Activated naive CD8-positive, alpha-beta T cell treated with anti-CD3 and anti-CD28 coated beads for 36 hours (primary cell): Measurements from ENCODE around the gene DBN1. TPM values are rescaled to one million over a fixed set of nuclear protein-coding genes. Genes with fewer than 3 reads are reported as not detected.

Experiments
- DNase-seq: peaks from one replicate; pipeline ENCODE4 v3.0.0; 2021
- H3K27ac Mint-ChIP-seq: one replicate; pipeline ENCODE4 v1.8.0; 2022; ENCODE audit warnings: mild to moderate bottlenecking, moderate library complexity, mixed read lengths
- H3K27me3 Mint-ChIP-seq: one replicate; pipeline ENCODE4 v1.8.0; 2022; ENCODE audit warnings: mild to moderate bottlenecking, mixed read lengths
- H3K36me3 Mint-ChIP-seq: one replicate; pipeline ENCODE4 v1.8.0; 2021; ENCODE audit warnings: mild to moderate bottlenecking, mixed read lengths
- H3K4me1 Mint-ChIP-seq: one replicate; pipeline ENCODE4 v1.8.0; 2021; ENCODE audit warnings: mixed read lengths
- H3K4me3 Mint-ChIP-seq: one replicate; pipeline ENCODE4 v1.8.0; 2022; ENCODE audit warnings: mild to moderate bottlenecking, moderate library complexity, mixed read lengths
- H3K9me3 Mint-ChIP-seq: one replicate; pipeline ENCODE4 v1.8.0; 2022; ENCODE audit warnings: mixed read lengths
- total RNA-seq, 2 experiments: library from RNA; stranded (reverse); gene quantifications; one replicate each; pipeline ENCODE4 v1.2.3, GENCODE V29; 2021

DBN1 gene
- total RNA-seq, 2 experiments from 2014 or later = 100 to 106 TPM

DNA sequence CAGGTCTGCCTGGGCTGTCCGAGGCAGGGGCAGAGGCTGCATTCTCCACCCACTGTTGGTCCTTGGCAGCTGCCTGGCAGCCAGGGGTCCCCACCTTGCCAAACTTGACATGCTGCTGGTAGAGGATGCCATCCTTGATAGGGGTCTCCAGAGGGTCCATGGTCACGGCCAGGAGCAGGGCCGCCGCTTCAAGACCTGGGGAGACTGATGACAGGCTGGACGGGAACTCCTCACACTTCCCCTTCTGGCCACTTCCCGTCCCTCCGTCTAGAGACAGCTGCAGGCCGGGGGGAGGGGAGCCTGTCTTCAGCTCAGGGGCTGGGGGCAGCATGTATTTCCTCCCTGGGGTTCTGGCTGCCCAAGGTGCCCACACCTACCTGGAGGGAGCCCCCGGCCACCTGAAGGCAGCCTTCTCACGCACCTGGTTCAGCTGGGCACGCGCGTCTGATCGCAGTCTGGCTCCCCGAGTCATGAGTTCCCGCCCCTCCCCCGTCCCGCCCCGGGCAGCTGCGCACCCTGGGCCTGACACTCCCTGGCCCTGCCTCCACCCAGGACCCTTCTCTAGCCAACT is 36.0 kb upstream of the DBN1 start, which contains the start of gene DOK3:
TSS of gene DOK3 (minus strand) at position 446 of the 571 bp plus-strand sequence. CDS start at position 160, 286 bp downstream.
- H3K4me3 Mint-ChIP-seq = no peak within 1 kb of the TSS
- DNase-seq = no peak
- H3K4me1 Mint-ChIP-seq = peaks cover 19% of the 10 kb centered on the region
- peaks cover 27% of the 10 kb centered on the region for H3K36me3 Mint-ChIP-seq
- H3K27ac Mint-ChIP-seq = peak within 1 kb of the TSS; percentile 51
- no peaks in the 10 kb centered on the region for H3K9me3 Mint-ChIP-seq
- H3K27me3 Mint-ChIP-seq = no peaks in the 10 kb centered on the region

DNA sequence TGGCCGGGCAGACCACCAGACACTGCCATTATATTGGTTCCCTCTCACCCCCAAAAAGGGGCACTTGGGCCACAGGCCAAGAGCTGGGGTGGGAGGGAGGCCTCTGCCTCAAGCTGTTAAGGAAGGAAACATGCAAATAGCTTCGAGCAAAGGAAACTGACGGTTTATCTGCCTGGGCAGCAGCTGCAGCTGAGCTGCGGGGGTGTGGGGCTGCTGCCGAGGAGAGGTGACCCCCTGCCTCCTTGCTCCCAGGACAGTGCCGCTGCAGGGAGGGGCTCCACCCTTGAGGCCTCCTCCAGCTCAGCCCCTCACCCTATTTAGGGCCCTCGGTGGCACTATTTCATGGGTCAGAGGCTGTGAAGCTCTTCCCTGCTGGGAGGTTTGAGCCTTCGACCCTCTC is 35.4 kb upstream of the DBN1 start:
- H3K36me3 Mint-ChIP-seq = peaks cover 20% of the 10 kb centered on the region
- DNase-seq = no peak
- no peak overlapping the region for H3K4me3 Mint-ChIP-seq
- H3K9me3 Mint-ChIP-seq = no peaks in the 10 kb centered on the region
- H3K4me1 Mint-ChIP-seq = peaks cover 15% of the 10 kb centered on the region
- no peaks in the 10 kb centered on the region for H3K27me3 Mint-ChIP-seq
- H3K27ac Mint-ChIP-seq = no peak overlapping the region

DNA sequence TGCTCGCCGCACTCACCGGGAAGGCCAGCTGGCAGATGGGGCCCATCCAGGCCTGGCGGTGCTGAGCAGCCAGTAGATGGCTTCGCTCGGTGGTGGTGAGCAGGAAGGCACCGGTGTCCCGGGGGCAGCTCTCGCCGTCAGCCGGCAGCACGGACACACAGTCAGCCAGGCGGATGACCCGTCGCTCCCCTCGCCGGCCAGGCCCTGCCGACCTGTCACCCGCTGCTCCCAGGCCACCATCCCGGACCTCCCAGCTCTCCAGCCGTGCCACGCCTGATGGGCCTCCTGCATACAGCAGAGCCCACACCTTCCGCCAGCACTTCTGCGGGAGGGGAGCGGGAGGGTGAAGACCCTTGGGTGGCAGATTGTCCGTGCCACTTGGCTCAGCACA is 34.8 kb upstream of the DBN1 start:
- Mint-ChIP-seq H3K9me3 (no peaks in the 10 kb centered on the region), H3K27ac (no peak overlapping the region), H3K27me3 (no peaks in the 10 kb centered on the region), H3K4me3 (no peak overlapping the region), H3K36me3 (peaks cover 18% of the 10 kb centered on the region), H3K4me1 (peaks cover 14% of the 10 kb centered on the region)
- DNase-seq = no peak

DNA sequence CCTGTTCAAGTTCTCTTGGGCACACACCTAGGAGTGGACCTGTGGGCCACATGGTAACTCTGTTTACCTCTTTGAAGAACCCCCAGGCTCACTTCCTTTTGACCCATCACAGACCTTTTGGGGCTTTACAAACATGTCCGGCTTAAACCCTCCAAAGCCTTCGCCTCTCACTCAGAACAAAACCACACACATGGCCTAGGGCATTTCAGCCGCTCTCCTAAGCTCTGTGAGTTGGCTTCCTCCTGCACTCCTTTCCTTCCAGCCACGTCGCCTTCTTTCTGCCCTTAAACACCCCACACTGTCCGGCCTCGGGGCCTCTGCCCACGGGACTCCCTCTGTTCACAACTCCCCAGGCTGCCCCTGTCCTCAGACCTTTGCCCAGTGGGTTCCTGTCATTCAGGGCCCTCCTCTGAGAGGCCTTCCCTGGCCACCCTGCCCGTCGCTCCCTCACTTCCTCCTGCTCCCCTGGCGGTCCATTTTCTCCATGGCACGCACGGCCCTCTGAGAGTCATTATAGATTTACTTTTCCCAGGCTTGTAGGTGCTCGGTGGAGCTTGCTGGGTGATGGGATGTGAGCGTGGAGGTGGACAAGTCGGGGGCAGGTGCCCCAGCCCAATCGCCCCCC is 34.3 kb upstream of the DBN1 start:
- peaks cover 15% of the 10 kb centered on the region for H3K36me3 Mint-ChIP-seq
- no peaks in the 10 kb centered on the region for H3K27me3 Mint-ChIP-seq
- H3K4me3 Mint-ChIP-seq = no peak overlapping the region
- H3K9me3 Mint-ChIP-seq = no peaks in the 10 kb centered on the region
- DNase-seq = no peak
- H3K27ac Mint-ChIP-seq = no peak overlapping the region
- H3K4me1 Mint-ChIP-seq = peaks cover 14% of the 10 kb centered on the region

DNA sequence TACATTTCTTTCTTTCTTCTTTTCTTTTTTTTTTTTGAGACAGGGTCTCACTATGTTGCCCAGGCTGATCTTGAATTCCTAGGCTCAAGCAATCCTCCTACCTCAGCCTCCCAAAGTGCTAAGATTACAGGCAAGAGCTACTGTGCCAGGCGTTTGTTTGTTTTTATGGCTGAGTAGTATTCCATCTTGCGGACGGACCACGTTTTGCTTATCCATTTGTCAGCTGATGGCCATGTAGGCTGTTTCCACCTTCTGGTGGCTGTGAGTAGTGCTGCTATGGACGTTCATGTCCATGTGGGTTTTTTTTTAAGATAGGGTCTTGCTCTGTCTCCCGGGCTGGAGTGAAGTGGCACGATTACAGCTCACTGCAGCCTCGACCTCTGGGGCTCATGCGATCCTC is 33.7 kb upstream of the DBN1 start:
- Mint-ChIP-seq H3K36me3 (peaks cover 15% of the 10 kb centered on the region), H3K4me1 (peaks cover 16% of the 10 kb centered on the region), H3K27ac (no peak overlapping the region), H3K27me3 (no peaks in the 10 kb centered on the region), H3K4me3 (no peak overlapping the region), H3K9me3 (no peaks in the 10 kb centered on the region)
- no peak for DNase-seq

DNA sequence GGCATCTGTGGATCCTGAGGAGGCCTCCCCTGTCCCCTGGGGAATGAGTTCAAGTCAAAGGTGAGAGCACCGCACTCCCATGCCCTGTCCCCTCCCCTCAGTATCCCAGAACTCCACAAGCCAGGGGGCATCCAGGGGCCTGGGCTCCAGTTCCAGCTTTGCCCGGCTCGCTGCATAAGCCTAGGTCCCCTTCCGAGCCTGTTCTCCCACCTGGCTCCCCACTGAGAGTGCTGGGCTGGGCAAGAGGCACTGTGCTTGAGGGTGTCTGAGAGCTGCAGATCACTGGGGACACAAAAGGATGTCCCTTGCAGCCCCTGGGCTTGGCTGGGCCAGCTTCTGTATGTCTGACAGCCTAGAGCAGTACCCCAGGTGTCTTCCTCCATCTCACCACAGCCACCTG is 31.6 kb upstream of the DBN1 start:
- no peak for DNase-seq
- peaks cover 3% of the 10 kb centered on the region for H3K27me3 Mint-ChIP-seq
- H3K27ac Mint-ChIP-seq = no peak overlapping the region
- H3K4me1 Mint-ChIP-seq = peaks cover 11% of the 10 kb centered on the region
- no peak overlapping the region for H3K4me3 Mint-ChIP-seq
- peaks cover 7% of the 10 kb centered on the region for H3K36me3 Mint-ChIP-seq
- no peaks in the 10 kb centered on the region for H3K9me3 Mint-ChIP-seq

DNA sequence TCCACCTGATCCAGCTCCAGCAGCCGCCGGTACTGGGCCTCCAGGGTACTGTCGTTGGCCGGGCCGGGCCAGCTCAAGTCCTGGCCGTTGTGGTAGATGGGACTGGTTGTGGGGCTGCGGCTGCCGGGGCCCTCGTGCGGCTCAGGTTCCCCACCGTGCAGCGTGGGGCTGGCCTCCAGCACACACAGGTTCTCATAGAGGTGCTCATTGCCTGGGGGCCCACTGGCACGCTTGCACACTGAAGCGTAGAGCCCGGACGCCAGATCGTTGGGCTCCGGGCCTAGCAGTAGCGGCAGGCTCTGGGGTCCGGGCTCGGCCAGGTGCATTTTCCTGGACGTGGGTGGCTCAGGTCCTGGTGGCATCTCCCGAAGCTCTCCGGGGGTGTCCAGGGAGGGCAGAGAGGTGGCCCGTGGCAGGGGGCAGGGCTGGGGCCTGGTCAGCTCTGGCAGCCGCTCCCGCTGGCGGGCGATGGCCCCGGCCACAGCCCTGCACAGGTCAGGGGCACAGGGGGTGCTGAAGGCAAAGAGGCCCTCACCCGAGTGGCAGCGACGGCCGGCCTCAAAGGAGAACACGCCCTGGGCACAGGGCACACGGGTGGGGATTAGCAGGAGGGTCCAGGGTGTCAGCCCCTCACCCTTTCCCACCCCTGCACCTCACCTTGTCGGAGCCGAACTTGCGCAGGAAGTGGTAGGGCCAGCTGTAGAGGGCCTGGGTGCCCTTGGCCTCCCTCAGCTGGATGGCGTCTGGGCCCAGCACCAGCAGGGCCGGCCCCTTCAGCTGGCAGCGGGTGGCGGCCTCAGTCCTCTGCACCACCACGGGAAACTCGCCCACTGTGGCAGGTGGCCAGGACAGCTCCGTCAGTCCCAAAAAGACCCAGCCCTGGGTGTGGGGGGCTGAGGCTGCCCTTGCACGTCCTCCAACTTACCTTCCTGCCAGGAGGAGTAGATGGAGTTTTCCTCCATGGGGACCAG is 30.9 kb upstream of the DBN1 start:
- H3K4me3 Mint-ChIP-seq = no peak overlapping the region
- peaks cover 10% of the 10 kb centered on the region for H3K4me1 Mint-ChIP-seq
- H3K36me3 Mint-ChIP-seq = peaks cover 5% of the 10 kb centered on the region
- H3K27ac Mint-ChIP-seq = no peak overlapping the region
- H3K9me3 Mint-ChIP-seq = no peaks in the 10 kb centered on the region
- no peak for DNase-seq
- H3K27me3 Mint-ChIP-seq = peaks cover 3% of the 10 kb centered on the region

DNA sequence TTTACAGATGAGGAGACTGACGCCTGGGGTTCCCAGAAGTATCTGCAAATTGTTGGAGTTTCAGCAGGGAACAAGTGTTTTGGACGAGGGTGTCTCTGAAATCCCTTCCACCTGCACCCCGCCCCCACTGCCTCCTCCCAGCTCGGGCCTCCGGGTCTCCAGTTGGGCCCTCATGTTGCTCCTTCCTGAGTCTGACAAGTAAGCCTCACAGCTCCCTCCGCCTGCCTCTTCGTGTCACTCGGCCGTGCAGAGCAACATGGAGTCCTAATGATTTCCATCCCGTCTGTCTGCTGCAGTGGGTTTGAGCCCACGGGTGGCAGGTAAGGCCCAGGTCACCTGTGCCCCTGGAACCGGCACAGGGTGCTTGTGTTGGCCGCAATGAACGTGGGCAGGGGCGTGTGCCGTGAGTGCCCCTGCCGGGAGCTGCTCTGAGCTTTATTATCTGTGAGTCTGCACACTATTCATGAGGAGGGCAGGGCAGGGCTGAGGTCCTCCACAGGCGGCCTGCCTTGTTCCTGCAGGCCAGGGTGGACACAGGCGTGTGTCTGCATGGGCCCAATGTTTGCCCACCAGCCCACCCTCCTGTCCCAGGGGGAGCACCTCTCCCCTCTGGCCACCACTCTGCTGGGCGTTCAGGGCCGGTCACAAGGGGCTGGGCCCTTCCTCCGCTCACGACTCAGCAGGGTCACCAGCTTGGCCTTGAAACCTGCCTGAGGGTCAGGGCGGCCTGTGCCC is 30.1 kb upstream of the DBN1 start:
- Mint-ChIP-seq H3K36me3 (peaks cover 5% of the 10 kb centered on the region), H3K9me3 (no peaks in the 10 kb centered on the region), H3K27ac (no peak overlapping the region), H3K4me3 (no peak overlapping the region), H3K27me3 (peaks cover 8% of the 10 kb centered on the region), H3K4me1 (peaks cover 9% of the 10 kb centered on the region)
- DNase-seq = no peak

DNA sequence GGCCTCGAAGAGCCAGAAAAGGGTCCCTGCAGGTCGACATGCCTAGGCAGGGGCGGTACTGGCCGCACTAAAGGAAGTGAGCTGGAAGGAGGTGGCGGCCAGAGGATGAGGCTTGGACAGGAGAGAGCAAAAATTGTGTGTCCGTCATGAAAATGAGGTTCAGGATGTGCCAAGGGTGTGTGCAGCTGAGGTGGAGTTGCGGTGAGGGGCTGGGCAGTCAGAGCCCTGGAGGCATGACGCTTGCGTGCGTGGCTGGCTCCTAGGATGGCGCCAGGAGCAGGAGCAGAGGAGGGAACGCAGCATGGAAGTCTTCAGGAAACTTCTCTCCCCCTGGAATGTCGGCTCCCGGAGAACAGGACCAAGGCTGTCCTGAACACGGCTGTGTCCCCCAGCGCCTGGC is 29.5 kb upstream of the DBN1 start:
- Mint-ChIP-seq H3K36me3 (peaks cover 5% of the 10 kb centered on the region), H3K4me3 (no peak overlapping the region), H3K4me1 (peaks cover 14% of the 10 kb centered on the region), H3K27ac (no peak overlapping the region), H3K9me3 (no peaks in the 10 kb centered on the region), H3K27me3 (peaks cover 13% of the 10 kb centered on the region)
- no peak for DNase-seq

DNA sequence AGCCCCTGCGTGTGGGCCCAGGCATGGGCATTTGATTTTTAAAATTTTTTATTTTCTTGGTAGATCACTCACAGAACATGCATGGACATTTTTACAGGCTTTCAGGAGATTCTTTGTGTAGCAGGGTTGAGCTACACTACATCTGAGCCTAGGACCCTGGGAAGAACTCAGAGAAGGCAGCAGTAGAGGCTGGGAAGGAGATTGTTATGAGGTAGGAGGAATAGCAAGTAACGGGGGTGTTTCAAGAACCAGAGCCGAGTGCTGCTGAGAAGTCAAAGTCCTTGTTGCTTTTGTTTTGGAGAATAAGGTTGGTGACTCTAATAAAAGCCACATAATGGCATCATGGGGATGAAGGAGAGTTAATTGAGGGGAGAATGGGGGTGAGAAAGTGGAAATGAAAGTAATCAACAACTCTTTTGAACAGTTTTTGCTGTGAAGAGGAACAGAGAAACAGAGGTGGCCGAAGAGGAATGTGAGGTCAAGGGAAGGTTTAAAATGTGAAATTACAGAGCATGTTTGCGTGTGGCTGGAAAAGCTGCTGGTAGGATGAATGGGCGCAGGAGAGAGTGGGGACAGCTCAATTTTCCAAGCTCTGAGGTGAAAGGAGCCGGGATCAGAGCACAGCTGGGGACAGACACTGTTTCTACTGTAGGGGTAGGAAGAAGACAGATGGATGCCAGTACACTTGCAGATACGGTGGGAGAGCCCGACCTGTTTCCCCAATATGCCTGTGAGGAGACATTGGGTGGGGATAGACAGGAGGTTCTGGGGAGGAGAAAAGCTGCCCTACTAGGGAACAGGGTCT is 28.6 kb upstream of the DBN1 start:
- peaks cover 2% of the 10 kb centered on the region for H3K36me3 Mint-ChIP-seq
- H3K27me3 Mint-ChIP-seq = peaks cover 13% of the 10 kb centered on the region
- H3K4me3 Mint-ChIP-seq = no peak overlapping the region
- H3K9me3 Mint-ChIP-seq = no peaks in the 10 kb centered on the region
- peaks cover 16% of the 10 kb centered on the region for H3K4me1 Mint-ChIP-seq
- DNase-seq = no peak
- H3K27ac Mint-ChIP-seq = peak overlapping the region; percentile 25

DNA sequence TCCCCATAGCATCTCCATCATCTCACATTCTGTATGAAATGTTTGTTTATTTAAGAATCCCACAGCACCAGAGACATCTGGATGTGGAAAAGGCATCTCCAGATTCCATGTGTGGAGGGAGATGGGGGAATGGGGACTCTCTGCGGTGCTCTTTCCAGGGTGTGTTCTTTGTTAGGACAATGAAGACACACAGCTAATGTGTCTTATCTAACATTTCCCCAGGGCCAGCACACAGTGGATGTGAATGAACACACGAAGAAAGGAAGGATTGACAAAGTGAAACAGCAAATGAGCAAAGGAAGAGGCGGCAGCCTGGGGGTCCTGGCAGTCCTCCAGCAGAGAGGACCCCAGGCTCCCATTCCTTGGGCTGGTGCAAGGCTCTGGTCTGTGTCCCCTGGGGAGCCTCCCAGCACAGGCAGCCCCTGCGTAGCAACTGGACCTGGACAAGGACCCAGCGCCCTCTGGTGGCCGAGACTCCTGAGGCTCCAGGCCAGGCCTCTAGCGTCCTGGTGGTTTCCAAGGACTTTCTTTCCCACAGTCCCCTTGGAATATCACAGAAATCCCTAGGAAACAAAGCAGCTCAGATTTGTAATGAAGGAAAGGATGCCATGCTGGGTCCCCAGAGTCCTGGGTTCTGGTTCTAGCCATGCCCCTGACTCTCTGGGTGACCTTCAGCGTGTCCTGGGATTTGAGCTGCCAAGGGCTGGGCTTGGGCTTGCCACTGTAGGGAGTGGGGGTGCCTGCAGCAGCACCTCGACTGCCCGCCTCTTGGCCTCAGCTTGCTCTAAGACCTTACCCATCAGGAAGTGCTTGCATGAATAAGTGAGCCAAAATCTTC is 27.5 kb upstream of the DBN1 start:
- Mint-ChIP-seq H3K4me3 (no peak overlapping the region), H3K9me3 (no peaks in the 10 kb centered on the region), H3K36me3 (no peaks in the 10 kb centered on the region), H3K27me3 (peaks cover 13% of the 10 kb centered on the region), H3K4me1 (peaks cover 20% of the 10 kb centered on the region), H3K27ac (no peak overlapping the region)
- peak; percentile 80 for DNase-seq

DNA sequence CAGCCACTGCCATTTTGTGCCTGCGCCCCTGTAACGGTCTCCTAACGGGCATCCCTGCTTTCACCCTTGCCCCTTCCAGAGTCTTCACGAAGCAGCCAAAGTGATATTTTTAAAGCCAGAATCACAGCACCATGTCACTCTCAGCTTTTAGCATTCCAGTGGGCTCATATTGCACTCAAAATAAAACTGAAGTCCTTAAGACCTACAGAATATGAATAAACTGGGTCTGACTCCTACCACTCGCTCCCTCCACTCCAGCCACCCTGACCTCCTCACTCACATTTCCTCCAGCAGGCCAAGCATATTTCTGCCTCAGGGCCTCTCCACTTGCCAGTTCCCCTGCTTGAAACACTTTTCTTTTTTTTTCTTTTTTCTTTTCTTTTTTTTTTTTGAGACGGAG is 26.4 kb upstream of the DBN1 start:
- Mint-ChIP-seq H3K36me3 (no peaks in the 10 kb centered on the region), H3K4me3 (no peak overlapping the region), H3K27ac (no peak overlapping the region), H3K4me1 (peaks cover 26% of the 10 kb centered on the region), H3K9me3 (no peaks in the 10 kb centered on the region), H3K27me3 (peaks cover 13% of the 10 kb centered on the region)
- no peak for DNase-seq

DNA sequence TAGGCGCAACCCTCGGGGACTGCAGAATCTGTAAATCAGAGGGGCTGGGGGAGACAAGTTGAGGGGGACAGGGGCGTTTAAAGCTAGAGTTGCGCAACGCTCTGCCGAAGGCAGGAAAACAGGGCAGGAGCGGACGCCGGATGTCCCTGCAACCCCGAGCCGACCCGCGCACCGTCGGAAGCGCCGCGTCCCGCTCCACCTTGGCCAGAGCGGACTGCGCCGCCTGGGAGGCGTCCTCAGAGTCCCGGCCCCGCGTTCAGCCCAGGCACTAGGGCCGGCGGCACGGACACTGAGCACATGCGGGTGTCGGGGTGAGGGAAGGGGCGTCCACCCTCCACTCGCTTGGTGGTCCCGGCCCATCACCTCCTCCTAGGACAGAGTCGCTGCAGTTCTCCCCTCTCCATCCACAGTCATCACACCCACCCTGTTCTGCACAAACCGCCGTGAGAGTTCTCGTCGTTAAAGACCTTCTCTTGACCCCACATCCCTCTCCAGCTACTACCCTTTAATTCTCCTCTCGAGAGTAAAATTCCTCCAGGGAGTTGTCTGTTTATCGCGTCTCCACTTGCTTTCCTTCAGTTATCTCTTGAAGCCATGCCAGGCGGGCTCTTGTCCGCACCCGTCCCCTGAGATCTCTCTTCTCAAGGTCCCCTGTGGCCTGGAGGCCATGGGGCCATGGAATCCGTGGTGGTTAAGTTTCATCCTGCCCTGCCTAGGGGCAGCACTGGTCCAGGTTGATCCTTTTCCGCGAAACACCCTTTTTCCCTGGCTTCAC is 24.8 kb upstream of the DBN1 start:
- peak; percentile 42 for DNase-seq
- Mint-ChIP-seq H3K36me3 (no peaks in the 10 kb centered on the region), H3K9me3 (no peaks in the 10 kb centered on the region), H3K4me1 (peaks cover 31% of the 10 kb centered on the region), H3K27me3 (peaks cover 13% of the 10 kb centered on the region), H3K4me3 (peak overlapping the region; percentile 79), H3K27ac (peak overlapping the region; percentile 47)
